Testis (tissue), 2 donors: ENCODE measurements around the gene IZUMO4.

Experiments
- POLR2A ChIP-seq: fragments of 450-650 bp; IDR thresholded peaks from one replicate; pipeline ENCODE4 v1.6.1; 2017; ENCODE audit warnings: antibody characterized with exemption, mild to moderate bottlenecking, moderate library complexity
- TF ChIP-seq, protein P1 (sequence below), 3 experiments: fragments of 450-650 bp in 2 of 3; fragments of 200-600 bp in 1 of 3; sonication (generic) in 1 of 3; IDR thresholded peaks; one replicate each; pipeline ENCODE4 v1.5.1; 2016 to 2019; ENCODE audit warnings: antibody characterized with exemption in 3 of 3, mild to moderate bottlenecking in 2 of 3, moderate library complexity in 1 of 3

DNA sequence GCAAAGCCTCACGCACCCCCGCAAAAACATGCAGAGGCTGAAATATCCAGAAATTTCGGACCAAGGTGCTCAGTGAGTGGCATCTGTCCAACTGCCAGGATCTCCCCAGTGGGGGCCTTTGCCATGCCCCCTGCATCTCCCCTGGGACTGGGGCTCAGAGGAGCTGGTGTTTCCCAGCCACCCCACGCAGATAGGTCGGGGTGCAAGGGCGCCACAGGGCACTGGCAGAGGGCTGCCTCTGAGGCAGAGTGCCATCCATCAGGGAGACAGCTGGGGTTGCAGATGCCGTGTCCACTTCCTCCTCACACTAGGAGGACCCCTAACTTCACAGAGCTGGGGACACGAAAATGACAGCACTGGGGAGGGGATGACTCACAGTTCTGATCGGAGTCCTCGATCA, 26.3 kb downstream of the IZUMO4 start:
- TF ChIP-seq, protein P1, sequence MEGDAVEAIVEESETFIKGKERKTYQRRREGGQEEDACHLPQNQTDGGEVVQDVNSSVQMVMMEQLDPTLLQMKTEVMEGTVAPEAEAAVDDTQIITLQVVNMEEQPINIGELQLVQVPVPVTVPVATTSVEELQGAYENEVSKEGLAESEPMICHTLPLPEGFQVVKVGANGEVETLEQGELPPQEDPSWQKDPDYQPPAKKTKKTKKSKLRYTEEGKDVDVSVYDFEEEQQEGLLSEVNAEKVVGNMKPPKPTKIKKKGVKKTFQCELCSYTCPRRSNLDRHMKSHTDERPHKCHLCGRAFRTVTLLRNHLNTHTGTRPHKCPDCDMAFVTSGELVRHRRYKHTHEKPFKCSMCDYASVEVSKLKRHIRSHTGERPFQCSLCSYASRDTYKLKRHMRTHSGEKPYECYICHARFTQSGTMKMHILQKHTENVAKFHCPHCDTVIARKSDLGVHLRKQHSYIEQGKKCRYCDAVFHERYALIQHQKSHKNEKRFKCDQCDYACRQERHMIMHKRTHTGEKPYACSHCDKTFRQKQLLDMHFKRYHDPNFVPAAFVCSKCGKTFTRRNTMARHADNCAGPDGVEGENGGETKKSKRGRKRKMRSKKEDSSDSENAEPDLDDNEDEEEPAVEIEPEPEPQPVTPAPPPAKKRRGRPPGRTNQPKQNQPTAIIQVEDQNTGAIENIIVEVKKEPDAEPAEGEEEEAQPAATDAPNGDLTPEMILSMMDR (IDR thresholded peaks at IDR 0.05): no peak
- no peak for TF ChIP-seq POLR2A
